Measurements from ENCODE around the gene GTF2A2.
"Not testable (repeated sequence)": the region's sequence is repeated elsewhere in the genome, so short reads cannot be mapped to it uniquely, and the experiment has no call there.

Gene GTF2A2, protein sequence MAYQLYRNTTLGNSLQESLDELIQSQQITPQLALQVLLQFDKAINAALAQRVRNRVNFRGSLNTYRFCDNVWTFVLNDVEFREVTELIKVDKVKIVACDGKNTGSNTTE

DNA sequence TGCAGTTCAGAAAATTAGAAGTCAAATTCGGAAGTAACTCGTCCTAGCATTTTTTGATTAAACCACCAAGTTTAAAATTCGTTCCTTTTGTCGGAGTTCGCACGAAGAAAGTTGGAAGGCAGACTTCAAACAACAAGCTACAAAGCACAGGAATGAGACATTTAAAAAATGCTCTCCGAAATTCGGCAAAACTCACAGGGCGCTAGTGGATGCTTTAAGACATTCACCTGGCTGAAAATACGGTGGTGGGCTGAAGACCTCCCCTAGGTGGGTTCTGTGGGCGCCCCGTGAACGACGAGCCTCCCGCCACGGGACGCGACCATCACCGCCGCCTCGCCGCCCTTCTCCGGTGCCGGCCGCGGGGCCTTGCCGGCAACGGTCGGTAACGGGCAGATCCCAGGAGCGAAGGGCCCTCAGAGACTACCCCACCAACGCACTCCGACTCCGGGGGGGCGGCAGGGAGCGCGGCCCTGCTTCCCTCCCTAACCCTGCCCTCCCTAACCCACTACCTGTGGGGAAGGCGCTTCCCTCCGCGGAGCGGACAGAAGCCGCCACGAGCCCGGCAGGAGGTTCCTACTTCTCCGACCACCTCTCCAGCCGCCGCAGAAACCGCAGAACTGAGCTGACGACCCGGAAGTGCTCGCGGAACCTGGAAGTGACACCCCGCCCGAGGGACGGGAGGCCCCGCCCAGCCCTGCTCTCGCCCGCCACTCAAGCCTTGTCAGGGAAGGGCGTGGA lies at the start of gene GTF2A2:
TSS of gene GTF2A2 (minus strand) at position 619 of the 738 bp plus-strand sequence. CDS start 5,238 bp downstream, outside the sequence.
- DNase-seq, result peak; percentile 97

DNA sequence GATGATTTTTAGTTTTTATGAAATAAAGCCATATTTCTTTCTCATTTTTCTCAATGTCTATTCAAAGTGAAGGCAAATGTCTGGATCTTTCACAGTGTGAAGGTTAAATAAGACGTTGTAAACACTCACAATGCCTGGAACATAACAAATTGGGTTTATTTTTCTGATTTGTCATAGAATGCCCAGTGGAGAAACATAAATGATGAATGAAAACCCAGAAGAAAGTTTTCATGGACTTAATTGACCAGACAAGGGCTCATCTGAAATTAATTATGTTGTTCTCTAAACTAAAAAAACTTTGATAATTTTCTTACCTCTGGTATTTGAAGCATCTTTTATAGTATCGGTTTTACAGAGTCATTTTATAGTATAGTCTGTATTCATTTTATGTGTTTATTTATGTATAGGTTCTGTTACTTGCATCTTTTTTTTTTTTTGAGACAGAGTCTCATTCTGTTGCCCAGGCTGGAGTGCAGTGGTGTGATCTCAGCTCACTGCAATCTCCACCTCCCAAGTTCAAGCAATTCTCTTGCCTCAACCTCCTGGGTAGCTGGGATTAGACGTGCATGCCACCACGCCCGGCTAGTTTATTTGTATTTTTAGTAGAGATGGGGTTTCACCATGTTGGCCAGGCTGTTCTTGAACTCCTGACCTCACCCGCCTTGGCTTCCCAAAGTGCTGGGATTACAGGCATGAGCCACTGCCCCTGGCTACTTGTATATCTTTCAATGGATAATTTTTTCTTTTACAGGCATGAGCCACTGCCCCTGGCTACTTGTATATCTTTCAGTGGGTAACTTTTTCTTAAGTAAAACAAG lies 46.9 kb upstream of the GTF2A2 start:
- no peak for DNase-seq

DNA sequence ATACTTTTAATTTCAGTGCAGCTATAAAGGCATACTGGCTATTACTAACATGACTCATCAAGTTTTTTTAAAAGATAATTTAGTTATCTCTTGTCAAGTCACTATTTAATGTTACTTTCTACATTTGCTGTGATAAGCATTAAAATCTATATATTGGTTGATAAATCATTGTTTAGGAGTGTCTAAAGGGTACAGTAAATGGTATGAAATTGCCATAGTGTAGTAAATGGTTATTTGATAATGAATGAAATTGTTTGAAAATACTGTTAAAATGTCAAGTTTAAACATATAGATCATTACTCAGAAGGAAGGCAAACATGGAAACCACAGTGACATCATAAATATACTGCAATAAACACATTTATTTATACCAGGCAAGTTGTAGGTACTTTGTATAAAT lies 45.0 kb upstream of the GTF2A2 start:
- no peak for DNase-seq

DNA sequence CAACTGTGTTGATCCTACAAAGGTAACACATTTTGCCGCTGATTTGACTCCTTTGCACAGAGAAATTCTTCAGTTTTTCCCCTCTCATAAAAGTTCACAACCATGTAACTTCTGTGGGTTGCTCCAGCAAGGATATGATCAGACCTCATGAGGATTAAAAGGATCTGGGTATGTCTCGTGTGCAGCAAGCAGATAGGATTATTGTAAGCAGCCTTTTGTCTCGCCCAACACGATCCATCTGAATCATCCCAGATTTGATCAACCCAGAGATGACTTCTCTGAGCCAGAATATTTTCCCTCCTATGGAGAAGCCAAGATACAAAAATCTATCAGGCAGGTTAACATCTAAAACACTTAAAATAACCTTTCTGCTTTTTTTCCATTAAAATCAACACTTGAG lies 44.6 kb upstream of the GTF2A2 start:
- no peak for DNase-seq

DNA sequence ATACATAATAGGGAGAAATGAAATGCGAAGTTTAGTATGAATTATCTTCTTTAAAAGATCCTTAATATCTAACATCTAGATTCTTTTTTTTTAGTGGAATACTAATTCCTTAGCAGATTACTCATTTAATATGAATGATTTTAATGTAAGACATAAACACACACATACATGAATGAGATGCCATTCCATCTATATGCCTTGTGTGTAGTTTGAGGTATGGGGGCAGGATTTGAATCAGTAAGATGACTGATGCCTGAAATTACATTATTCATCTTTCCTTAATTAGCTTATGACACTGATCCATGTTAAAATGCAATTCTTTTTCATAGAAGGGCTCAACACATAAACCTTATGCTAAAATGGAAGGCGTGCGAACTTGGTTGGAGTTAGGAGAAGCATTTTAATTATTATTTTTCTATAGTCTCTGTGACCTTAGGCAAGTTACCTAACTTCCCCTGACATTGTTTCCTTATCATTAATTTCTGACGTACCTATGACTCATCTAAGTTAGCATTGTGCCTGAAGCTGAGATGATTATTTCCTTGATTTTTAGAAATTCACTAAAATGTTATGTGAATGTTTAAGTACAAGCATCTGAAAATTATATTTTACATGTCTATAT lies 42.6 kb upstream of the GTF2A2 start:
- no peak for DNase-seq

DNA sequence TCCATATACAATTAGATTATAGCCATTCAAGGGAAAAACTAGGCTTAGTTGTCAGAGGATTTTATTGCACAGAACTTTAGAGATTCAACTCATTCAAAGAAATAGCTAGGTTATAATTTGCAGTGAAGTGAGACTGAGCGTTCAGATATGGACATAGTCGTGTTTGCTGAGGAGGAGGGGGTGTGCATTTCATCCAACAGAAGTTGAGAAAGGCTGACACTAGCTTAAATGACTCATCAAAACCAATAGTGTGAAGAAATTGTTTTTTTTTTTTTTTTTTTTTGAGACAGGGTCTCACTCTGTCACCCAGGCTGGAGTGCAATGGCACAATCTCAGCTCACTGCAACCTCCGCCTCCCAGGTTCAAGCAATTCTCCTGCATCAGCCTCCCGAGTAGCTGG lies 40.8 kb upstream of the GTF2A2 start:
- not testable (repeated sequence) for DNase-seq

DNA sequence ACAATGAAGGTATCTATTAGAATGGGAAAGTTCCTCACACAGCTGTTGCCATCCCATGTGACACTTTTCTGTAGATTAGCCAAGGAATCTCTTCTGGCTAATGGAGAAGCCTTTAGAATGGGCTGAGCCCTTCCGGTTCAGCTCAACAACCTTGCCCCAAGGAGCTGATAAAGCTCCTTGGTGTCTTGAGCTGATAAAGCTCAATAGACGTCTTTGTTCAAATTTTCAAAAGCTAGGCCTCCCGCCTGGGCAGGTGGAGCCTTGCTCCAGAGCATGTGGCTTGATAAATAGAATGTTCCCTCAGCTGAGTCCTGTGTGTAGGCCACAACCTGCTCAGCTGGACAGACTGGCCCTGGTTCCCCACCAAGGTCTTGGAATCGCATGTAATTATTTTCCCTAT lies 39.0 kb upstream of the GTF2A2 start:
- no peak for DNase-seq

DNA sequence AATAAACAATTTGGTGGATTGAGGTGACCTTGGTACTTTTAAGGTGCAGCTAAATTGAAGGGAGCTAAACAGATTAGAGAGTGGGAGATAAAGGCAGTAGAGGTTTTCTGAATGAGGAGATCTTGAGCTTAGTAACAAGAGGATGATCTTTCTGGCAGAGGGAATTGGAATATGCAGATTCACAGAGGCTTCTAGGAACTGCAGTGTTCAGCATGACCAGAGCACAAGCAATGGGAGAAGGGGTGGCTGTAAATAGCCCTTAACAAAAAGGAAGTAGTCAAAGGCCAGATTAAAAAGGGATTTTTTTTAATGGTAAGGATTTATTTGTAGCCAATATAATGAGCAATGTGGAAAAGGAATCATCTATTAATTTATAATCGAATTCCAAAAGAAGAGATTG lies 37.5 kb upstream of the GTF2A2 start:
- no peak for DNase-seq

DNA sequence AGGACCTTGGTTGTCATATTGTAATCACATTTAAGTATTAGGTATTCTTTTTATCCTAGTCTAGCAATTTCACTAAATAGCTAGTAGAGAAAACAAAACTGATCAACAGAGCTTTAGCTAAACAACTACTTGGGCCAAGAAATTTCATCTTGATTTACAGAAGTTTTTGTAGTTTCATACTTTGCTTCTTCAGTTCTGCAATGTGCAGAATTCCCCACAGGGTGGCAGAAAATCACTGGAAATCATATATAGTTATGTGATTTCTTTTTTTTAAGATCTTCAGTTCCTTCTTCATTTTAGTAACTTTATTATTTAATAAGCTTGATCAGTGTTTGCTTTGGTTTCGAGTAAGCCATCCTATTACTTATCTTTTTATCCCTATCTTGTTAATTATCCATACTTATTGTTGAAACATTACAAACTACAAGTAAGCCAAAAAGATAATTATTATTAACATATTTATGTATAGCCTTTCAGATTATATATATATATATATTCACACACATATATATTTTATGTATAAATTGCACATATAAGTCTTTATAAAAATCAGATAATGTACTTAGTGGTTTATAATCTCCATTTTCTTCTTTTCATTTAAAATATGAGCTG lies 34.0 kb upstream of the GTF2A2 start:
- DNase-seq, result peak; percentile 39

DNA sequence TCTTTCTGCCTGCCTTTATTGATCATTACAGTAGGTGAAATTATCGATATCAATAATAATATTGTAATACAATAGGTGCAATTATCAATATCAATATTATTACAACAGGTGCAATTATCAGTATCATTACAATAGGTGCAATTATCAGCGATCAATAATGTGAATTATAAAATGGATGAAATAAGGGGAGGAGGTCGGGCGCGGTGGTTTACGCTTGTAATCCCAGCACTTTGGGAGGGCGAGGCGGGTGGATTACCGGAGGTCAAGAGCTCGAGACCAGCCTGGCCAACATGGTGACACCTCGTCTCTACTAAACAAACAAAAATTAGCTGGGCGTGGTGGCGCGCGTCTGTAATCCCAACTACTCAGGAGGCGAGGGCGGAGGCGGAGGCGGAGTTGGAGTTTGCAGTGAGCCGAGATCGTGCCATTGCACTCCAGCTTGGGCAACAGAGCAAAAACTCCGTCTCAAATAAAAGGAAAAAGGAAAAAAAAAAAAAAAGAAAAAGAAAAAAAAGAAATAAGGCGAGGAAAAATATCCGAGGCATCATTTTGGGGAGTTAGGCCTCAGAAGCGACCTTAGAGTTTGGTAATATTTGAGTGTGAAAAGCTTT lies 32.4 kb upstream of the GTF2A2 start:
- DNase-seq, result peak; percentile 73

DNA sequence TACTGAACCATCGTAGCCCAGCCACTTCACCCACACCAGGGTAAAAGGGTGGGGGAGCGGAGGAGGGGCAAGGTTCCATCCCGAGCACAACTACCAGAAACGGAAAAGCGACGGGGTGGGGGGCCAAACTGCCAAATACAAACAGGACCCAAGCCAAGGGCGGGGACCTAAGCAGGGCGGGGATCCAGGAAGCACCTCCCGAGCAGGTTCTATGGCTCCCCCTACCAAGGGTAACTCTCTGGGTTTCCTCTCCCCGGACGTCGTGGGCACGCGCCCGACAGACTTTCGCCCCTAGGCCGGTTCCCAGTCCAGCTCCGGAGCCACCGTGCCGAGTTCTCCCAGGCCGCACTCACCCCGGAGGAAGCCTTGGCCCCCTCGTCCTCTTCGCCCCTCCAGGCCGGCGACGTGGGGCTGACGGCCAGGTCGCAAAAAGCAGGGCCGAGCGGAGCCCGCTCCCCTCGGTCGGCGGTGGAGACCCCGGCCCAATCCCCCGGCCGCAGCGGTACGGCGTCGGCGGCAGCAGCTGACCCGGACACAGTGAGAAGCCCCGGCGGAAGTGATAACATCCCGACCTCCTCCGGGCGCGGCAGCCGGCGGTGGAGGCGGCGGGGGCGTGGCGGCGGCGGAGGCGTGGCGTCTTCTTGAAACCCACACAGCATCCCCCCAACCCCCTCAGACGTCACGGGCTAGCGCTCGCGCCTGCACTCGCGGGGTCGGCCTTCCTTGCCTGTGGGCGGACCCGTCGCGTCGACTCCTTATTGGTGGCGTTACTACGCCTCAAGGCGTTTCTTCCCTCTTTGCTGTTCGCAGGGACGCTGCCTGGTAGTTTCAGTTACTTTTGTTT lies 31.7 kb upstream of the GTF2A2 start, which contains the start of gene BNIP2:
TSS of gene BNIP2 (minus strand) at position 539 of the 844 bp plus-strand sequence. CDS start 6,863 bp downstream, outside the sequence.
- peak; percentile 99 for DNase-seq

DNA sequence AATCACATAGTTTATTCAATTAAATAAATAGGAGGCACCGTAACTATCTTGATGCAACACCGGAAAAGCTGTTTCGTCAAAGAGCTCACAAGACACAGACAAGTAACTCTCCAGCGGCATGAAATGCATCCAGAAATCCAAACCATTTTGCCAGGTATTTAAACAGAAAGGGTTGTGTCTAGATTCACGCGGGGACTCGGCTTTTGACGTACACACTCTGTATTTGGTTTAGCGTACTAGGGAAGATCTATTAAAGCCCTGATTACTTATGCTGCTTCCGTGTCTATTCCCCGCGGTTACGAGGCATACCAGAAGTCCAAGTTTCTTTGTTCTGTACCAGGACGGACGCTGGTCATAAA lies 31.1 kb upstream of the GTF2A2 start:
- DNase-seq, result peak; percentile 52

DNA sequence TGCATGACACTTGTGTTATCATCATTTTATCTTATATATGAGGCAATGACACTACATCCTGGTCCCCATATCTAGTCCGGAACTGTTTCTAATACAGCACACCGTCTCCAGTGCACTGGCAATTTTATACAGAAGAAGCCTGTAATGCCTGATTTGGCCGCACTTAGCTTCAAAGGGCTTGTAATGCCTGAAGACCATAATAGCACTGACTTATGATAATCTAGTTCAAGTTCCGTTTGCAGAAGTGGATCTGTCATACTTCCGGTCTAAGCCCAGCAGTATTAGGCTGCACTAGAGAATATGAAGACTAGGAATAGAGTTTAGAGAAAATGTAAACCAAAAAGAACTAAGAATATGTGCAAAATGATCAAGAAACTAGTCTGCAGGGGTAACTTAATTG lies 30.5 kb upstream of the GTF2A2 start:
- DNase-seq, result peak; percentile 51

DNA sequence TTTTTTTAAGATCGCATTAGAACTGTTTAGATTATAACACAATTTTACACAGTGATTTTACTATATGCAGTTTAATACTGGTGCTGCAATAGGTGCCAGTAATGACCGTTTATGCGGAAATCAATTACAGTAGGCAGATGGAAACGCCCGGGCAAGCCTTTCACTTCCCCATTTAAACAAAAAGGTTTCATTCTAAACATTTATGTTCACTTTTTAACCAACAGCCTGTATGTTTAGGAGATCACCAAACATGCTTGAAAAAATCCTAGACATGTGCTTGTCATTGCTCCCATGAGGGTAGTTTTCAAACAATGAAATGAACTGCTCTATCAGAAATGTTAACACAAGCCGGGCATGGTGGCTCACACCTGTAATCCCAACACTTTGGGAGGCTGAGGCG lies 29.1 kb upstream of the GTF2A2 start:
- no peak for DNase-seq

DNA sequence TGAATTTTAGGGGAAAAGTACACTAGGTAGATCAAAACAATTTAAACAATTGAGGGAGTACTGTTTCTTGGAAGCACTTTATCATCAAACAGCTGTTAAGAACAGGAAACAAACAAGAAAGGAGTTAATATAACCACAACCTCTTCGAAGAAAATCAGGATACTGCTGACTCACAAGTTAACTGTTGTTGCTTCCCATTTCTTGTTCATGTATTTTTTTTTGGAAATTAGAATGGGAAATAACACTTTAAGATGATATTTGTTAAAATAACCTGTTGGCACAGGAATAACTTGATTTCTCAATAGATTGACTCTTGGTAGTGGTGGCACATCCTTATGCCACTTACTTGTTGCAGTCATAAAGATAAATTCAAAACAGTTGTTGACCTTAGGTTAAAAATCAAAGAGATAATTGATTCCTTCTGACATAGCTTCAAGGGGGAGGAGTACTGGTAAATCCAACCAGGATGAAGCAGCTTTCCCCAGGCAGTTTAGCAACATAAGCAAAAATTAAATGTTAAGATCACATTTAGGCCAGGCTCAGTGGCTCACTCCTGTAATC lies 28.5 kb upstream of the GTF2A2 start:
- DNase-seq, result no peak

DNA sequence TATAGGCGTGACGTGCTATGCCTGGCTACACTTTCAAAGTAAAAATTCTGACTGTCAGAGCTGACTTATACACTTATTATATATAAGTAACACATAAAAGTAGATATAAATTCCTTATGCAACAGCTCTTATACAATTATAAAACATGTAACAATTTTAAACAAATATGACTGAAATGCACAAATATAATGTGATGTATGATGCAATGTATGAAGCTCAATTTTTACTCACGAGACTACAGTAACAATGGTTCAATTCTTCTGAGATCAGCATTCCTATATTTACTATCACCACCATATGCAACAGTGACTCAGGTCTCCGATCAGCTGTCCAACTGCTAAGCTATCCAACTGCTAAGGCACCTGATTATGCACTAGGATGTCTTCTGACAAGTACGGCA lies 23.6 kb upstream of the GTF2A2 start:
- no peak for DNase-seq

DNA sequence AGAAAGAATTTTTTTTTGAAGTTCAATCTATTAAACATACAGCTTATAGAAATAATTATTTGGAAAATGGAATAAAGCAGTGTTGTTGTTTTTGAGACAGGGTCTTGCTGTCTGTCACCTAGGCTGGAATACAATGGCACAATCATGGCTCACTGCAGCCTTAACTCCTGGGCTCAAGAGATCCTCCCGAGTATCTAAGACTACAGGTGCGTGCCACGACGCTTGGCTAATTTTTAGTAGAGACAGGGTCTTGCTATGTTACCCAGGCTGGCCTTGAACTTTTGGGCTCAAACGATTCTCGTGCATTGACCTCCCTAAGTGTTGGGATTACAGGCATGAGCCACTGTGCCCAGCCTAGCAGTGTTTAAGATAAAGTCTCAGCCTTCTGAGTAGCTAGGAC lies 23.0 kb upstream of the GTF2A2 start:
- no peak for DNase-seq

DNA sequence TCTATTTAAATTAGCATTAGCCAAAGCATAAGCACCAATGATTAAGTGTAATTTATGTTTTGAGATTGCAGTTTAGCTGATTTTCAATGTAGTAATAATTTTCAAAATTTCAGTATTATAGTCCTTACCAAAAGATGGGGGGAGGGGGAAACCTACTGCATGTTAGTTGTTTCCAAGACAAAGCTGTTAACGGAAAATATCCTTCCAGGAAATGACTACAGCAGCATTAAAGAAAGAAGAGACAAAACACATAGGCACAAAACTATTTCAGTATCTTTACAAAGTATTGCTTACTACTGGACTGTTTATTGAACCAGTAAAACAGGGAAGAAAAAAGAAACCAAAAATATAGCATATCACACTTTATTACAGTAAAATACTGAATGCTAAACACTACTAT lies 21.3 kb upstream of the GTF2A2 start:
- no peak for DNase-seq

DNA sequence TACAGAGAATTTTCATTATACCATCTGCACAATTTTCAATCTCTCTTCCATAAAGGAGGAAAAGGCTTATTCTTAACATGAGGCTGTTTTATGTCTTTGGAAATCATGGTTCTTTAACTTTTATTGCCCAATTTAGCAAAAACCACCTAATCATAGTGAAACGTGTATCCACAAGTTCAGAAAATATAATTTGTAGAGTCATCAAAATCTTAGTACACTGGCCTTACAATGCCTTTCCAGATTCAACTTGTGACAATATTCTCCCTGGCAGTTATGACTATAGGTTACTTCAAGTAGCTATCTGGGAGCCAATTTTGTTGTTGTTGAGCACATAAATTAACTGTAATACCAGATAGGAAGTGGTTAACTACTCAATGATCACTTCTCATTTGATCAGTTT lies 20.9 kb upstream of the GTF2A2 start:
- no peak for DNase-seq

DNA sequence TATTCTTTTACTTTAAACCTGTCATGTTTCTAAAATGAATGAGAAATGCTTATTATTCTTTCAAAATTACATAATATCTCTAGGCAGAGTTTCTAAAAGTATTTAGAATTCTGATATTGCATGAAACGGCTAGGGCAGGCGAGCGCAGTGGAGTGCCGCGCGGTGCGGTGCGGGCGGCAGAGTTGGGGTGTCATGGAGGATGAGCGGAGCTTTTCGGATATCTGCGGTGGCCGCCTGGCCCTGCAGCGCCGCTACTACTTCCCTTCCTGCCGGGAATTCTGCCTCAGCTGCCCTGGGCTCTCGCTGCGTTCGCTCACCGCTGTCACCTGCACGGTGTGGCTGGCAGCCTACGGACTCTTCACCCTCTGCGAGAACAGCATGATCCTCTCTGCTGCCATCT lies 19.2 kb upstream of the GTF2A2 start:
- DNase-seq, result no peak

DNA sequence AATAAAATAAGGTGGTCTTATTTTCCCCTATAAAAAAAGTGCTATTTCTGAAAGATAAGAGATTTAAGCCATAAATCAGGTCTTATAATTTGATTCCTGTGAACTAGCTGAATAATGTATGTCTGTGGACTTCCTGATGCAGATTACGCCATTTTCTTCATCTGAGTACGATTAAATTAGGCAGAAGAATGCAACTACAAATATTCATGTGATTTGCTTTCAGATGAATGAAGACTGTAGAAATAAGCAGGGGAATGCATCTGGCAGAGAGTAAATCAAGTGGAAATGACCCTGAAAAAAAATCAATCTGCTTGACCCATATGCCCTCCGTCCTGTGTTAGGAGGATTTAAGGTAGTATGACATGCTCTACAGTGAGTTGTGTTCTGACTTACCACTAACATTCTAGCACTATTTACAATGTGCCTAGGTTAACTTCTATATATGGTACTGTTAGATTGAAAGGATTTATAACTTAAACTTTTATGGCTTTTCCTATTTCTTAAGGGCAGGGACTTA lies 17.1 kb upstream of the GTF2A2 start:
- DNase-seq, result no peak

Data from activated CD4-positive, alpha-beta T cell treated with anti-CD3 and anti-CD28 coated beads, Interleukin-2, amount 50 U/mL, for 16 hours (primary cell).